ENCODE data around the gene ANKRD11.
A peak's percentile ranks its signal among the peaks of the same experiment; 100 is the strongest.

The ANKRD11 gene

DNA sequence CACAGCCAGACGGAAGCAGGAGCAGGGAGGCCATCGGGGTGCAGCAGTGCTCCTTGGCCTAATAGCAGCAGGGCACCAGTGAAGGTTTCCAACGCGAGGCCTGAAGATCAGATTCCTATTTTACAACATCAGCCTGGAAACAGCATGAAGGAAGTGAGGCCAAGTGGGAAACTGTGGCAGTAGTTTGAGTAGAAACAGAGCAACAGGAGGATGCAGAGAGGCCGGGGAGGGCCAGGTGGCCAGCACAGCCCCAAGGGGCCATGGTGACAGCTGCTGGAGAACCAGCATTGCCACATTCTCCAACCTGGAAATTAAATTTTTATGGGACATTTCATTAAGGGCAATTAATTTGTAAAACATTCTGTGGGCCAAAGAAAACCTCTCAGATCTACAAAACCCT lies 3.4 kb upstream of the ANKRD11 start:
- Histone ChIP-seq H3K27me3 (ENCODE audit: low read length) (no peaks in the 10 kb centered on the region), H3K9me2 (replicated peaks; ENCODE audit: insufficient read depth, low read length) (no peaks in the 10 kb centered on the region), H4K20me1 (ENCODE audit: low read depth, low read length) (peaks cover 2% of the 10 kb centered on the region; the same call in 1 of the 2 replicates), H3K4me3 (ENCODE audit: insufficient read depth, low read length, poor library complexity, severe bottlenecking) (no peak overlapping the region), H3F3A (ENCODE audit: insufficient read depth) (peaks cover 3% of the 10 kb centered on the region), H3K9me3 (ENCODE audit: insufficient read depth, low read length) (no peaks in the 10 kb centered on the region), H3K4me2 (ENCODE audit: low read depth, low read length, poor library complexity, severe bottlenecking) (no peak overlapping the region), H3K79me2 (ENCODE audit: insufficient read depth, low read length) (peaks cover 15% of the 10 kb centered on the region), H2AFZ (ENCODE audit: low read depth, low read length, severe bottlenecking) (no peak overlapping the region), H3K27ac (ENCODE audit: low read depth, low read length) (no peak overlapping the region), H3K9ac (ENCODE audit: low read length) (no peak overlapping the region), H3K36me3 (ENCODE audit: low read length) (no peaks in the 10 kb centered on the region)
- TF ChIP-seq, protein P1, sequence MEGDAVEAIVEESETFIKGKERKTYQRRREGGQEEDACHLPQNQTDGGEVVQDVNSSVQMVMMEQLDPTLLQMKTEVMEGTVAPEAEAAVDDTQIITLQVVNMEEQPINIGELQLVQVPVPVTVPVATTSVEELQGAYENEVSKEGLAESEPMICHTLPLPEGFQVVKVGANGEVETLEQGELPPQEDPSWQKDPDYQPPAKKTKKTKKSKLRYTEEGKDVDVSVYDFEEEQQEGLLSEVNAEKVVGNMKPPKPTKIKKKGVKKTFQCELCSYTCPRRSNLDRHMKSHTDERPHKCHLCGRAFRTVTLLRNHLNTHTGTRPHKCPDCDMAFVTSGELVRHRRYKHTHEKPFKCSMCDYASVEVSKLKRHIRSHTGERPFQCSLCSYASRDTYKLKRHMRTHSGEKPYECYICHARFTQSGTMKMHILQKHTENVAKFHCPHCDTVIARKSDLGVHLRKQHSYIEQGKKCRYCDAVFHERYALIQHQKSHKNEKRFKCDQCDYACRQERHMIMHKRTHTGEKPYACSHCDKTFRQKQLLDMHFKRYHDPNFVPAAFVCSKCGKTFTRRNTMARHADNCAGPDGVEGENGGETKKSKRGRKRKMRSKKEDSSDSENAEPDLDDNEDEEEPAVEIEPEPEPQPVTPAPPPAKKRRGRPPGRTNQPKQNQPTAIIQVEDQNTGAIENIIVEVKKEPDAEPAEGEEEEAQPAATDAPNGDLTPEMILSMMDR (IDR thresholded peaks at IDR 0.05; ENCODE audit: insufficient read depth, low read length, poor library complexity, severe bottlenecking), result no peak
- TF ChIP-seq EZH2phosphoT487 (conservative IDR thresholded peaks at IDR 0.05; ENCODE audit: low read length), result no peak

GRCh38 chr16:89491974-89492687 lies 1.8 kb upstream of the ANKRD11 start:
- H3K9me2 ChIP-seq (replicated peaks; ENCODE audit: insufficient read depth, low read length), result no peaks in the 10 kb centered on the region

DNA sequence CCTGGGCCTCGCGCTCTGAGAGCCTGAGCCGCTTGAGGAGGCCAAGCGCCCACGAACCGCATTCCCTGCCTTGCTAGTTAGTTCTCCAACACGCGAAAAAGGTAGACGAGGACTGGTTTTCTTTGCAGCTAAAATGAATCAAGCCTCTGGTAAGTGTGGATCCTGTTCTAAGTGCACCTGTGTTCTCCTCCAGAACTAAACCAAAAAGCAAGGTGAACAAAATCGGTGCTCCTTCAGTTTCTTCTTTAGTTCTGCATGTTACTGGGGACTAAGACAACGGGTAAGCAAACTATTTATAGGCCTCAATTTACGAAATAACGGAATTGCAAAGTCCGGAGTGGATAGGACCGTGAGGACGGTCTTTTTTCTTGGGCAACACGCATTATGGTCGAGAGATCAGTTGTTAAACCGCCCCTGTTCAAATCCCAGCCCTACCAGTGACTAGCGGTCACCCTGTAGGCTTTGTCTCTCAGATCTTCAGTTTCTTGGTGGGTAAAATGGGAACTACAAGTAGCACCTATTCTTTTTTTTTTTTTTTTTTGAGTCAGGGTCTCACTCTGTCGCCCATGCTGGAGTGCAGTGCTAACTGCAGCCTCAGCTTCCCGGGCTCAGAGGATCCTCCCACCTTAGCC lies 993 bp upstream of the ANKRD11 start:
- Histone ChIP-seq H2AFZ (ENCODE audit: low read depth, low read length, severe bottlenecking) (peak overlapping the region; percentile 15), H3K27me3 (ENCODE audit: low read length) (no peaks in the 10 kb centered on the region), H3K79me2 (ENCODE audit: insufficient read depth, low read length) (peaks cover 38% of the 10 kb centered on the region), H3K4me3 (ENCODE audit: insufficient read depth, low read length, poor library complexity, severe bottlenecking) (peak overlapping the region; percentile 79), H3K9me2 (replicated peaks; ENCODE audit: insufficient read depth, low read length) (no peaks in the 10 kb centered on the region), H4K20me1 (ENCODE audit: low read depth, low read length) (peaks cover 14% of the 10 kb centered on the region), H3F3A (ENCODE audit: insufficient read depth) (peaks cover 18% of the 10 kb centered on the region), H3K4me2 (ENCODE audit: low read depth, low read length, poor library complexity, severe bottlenecking) (peak overlapping the region; percentile 91), H3K36me3 (ENCODE audit: low read length) (peaks cover 3% of the 10 kb centered on the region; the same call in 1 of the 2 replicates), H3K9ac (ENCODE audit: low read length) (peak overlapping the region; percentile 75), H3K27ac (ENCODE audit: low read depth, low read length) (peak overlapping the region; percentile 61), H3K9me3 (ENCODE audit: insufficient read depth, low read length) (no peaks in the 10 kb centered on the region)
- TF ChIP-seq, protein P1 (IDR thresholded peaks at IDR 0.05; ENCODE audit: insufficient read depth, low read length, poor library complexity, severe bottlenecking), result no peak
- no peak for TF ChIP-seq EZH2phosphoT487 (conservative IDR thresholded peaks at IDR 0.05; ENCODE audit: low read length)

More at GRCh38 chr16:89491974-89492687, 1.8 kb upstream of the ANKRD11 start:
- H3K36me3 ChIP-seq (ENCODE audit: low read length), result peaks cover 1% of the 10 kb centered on the region; the same call in 1 of the 2 replicates
- H3K79me2 ChIP-seq (ENCODE audit: insufficient read depth, low read length), result peaks cover 30% of the 10 kb centered on the region
- H3K9me3 ChIP-seq (ENCODE audit: insufficient read depth, low read length), result no peaks in the 10 kb centered on the region
- no peak for TF ChIP-seq EZH2phosphoT487 (conservative IDR thresholded peaks at IDR 0.05; ENCODE audit: low read length)
- TF ChIP-seq, protein P1 (IDR thresholded peaks at IDR 0.05; ENCODE audit: insufficient read depth, low read length, poor library complexity, severe bottlenecking), result no peak
- no peak overlapping the region for H2AFZ ChIP-seq (ENCODE audit: low read depth, low read length, severe bottlenecking)
- H3K4me3 ChIP-seq (ENCODE audit: insufficient read depth, low read length, poor library complexity, severe bottlenecking), result peak overlapping the region; percentile 79
- H3K4me2 ChIP-seq (ENCODE audit: low read depth, low read length, poor library complexity, severe bottlenecking), result peak overlapping the region; percentile 91
- H4K20me1 ChIP-seq (ENCODE audit: low read depth, low read length), result peaks cover 9% of the 10 kb centered on the region
- peak overlapping the region; percentile 75 for H3K9ac ChIP-seq (ENCODE audit: low read length)
- peaks cover 17% of the 10 kb centered on the region for H3F3A ChIP-seq (ENCODE audit: insufficient read depth)
- no peaks in the 10 kb centered on the region for H3K27me3 ChIP-seq (ENCODE audit: low read length)
- H3K27ac ChIP-seq (ENCODE audit: low read depth, low read length), result no peak overlapping the region

All from SU-DHL-6 (cell line).